SK-N-MC (cell line): ENCODE measurements around the gene GGA3.
"Not testable (repeated sequence)": the region's sequence is repeated elsewhere in the genome, so short reads cannot be mapped to it uniquely, and the experiment has no call there.

Experiments
- EZH2 ChIP-seq: fragments of 200-600 bp; sonication (generic); IDR thresholded peaks from one replicate; pipeline ENCODE4 v1.6.1; 2017; ENCODE audit warnings: antibody characterized with exemption
- POLR2AphosphoS5 ChIP-seq: IDR thresholded peaks from 2 replicates; pipeline ENCODE4 v1.6.1; 2012; ENCODE audit warnings: mild to moderate bottlenecking, low read depth, low read length, borderline replicate concordance

- TF ChIP-seq EZH2, POLR2AphosphoS5: not testable (repeated sequence)
Observed at GRCh38 chr17:75207050-75207407, 54.4 kb downstream of the GGA3 start.
